Vagina (tissue), 2 donors: ENCODE results near the gene ODAPH. TPM values are rescaled to one million over a fixed set of nuclear protein-coding genes. Genes with fewer than 3 reads are reported as not detected.
"Not testable (repeated sequence)": the region's sequence is repeated elsewhere in the genome, so short reads cannot be mapped to it uniquely, and the experiment has no call there.

Experiments
- DNase-seq, 2 donors: peaks; one replicate each; pipeline ENCODE4 v3.0.0-alpha.2; 2017; ENCODE audit errors: extremely low spot score in 2 of 2
- H3K27ac ChIP-seq: fragments of 200-600 bp; sonication (generic); one replicate; pipeline ENCODE4 v1.5.1; 2019
- H3K27me3 ChIP-seq: fragments of 200-600 bp; sonication (generic); one replicate; pipeline ENCODE4 v1.5.1; 2019
- H3K36me3 ChIP-seq, 2 donors: fragments of 200-600 bp; sonication (generic); one replicate each; pipeline ENCODE4 v1.5.1; 2017 to 2019
- H3K4me1 ChIP-seq: fragments of 200-600 bp; sonication (generic); one replicate; pipeline ENCODE4 v1.5.1; 2019
- H3K4me3 ChIP-seq, 2 donors: fragments of 200-600 bp; sonication (generic); 1 replicate in 1 of 2; 2 replicates in 1 of 2; pipeline ENCODE4 v1.5.1; 2016 to 2019
- H3K9me3 ChIP-seq: fragments of 200-600 bp; sonication (generic); one replicate; pipeline ENCODE4 v1.5.1; 2019
- CTCF ChIP-seq, 3 experiments: fragments of 450-650 bp in 2 of 3; fragments of 200-600 bp in 1 of 3; sonication (generic) in 1 of 3; IDR thresholded peaks; one replicate each; pipeline ENCODE4 v1.5.1; 2017 to 2019; ENCODE audit warnings: antibody characterized with exemption in 3 of 3, mild to moderate bottlenecking in 2 of 3, moderate library complexity in 2 of 3
- POLR2A ChIP-seq, 2 donors: fragments of 450-650 bp; IDR thresholded peaks; one replicate each; pipeline ENCODE4 v1.6.1; 2017; ENCODE audit warnings: antibody characterized with exemption in 2 of 2, mild to moderate bottlenecking in 2 of 2, moderate library complexity in 2 of 2
- POLR2AphosphoS5 ChIP-seq, 2 donors: sonication (generic); formaldehyde crosslinking; IDR thresholded peaks; one replicate each; pipeline ENCODE4 v1.9.0; 2017; ENCODE audit warnings: antibody characterized with exemption in 2 of 2, mild to moderate bottlenecking in 2 of 2, low read depth in 1 of 2; ENCODE audit not compliant: insufficient read depth in 1 of 2
- intact Hi-C: fragments of 100-400 bp; cut with DNase I; formaldehyde crosslinking; loops from one replicate; pipeline ENCODE4 v1.15.1; 2023
- total RNA-seq: library from RNA; depleted of rRNA; stranded (reverse); fragments of >200 nt; gene quantifications from one replicate; pipeline ENCODE4 v1.2.3, GENCODE V29; 2016

The ODAPH gene
- total RNA-seq, result not detected

- H3K27me3 ChIP-seq, result no peaks in the 10 kb centered on the region
- no peak for TF ChIP-seq POLR2A (IDR thresholded peaks at IDR 0.05)
- no peak for TF ChIP-seq POLR2AphosphoS5 (IDR thresholded peaks at IDR 0.05; ENCODE audit: insufficient read depth in 1 of 2, low read depth in 1 of 2)
- TF ChIP-seq CTCF (IDR thresholded peaks at IDR 0.05), result no peak
- intact Hi-C loops, result no loop called here
These were observed at the start of gene ODAPH for GRCh38 chr4:75555294-75556164. TSS of gene ODAPH (plus strand) at chr4:75556066. CDS start at chr4:75556083, 17 bp downstream.

GRCh38 chr4:75509592-75509991 lies 46.3 kb upstream of the ODAPH start:
- intact Hi-C loops, H3K27ac ChIP-seq, DNase-seq, H3K27me3 ChIP-seq, H3K9me3 ChIP-seq, H3K4me3 ChIP-seq: not testable (repeated sequence)
- Histone ChIP-seq H3K36me3 (peaks cover 0 to 12% of the 10 kb centered on the region in 2 donors), H3K4me1 (peaks cover 43% of the 10 kb centered on the region)

More at GRCh38 chr4:75555294-75556164, at the start of gene ODAPH:
- no peaks in the 10 kb centered on the region for H3K4me1 ChIP-seq
- H3K36me3 ChIP-seq, result no peaks in the 10 kb centered on the region
- no peak within 1 kb of the TSS for H3K4me3 ChIP-seq
- DNase-seq, result no peak
- no peaks in the 10 kb centered on the region for H3K9me3 ChIP-seq
- no peak within 1 kb of the TSS for H3K27ac ChIP-seq

- intact Hi-C loops, result no loop called here
- Histone ChIP-seq H3K4me1 (peaks cover 52% of the 10 kb centered on the region), H3K4me3 (peak overlapping the region in 1 of 2 donors; percentile 14), H3K27ac (no peak overlapping the region), H3K9me3 (no peaks in the 10 kb centered on the region), H3K36me3 (peaks cover 0 to 4% of the 10 kb centered on the region in 2 donors), H3K27me3 (no peaks in the 10 kb centered on the region)
- DNase-seq, result no peak
- TF ChIP-seq CTCF (IDR thresholded peaks at IDR 0.05), result no peak
- no peak for TF ChIP-seq POLR2A (IDR thresholded peaks at IDR 0.05)
These were observed 44.0 kb upstream of the ODAPH start for GRCh38 chr4:75511841-75512240.

- DNase-seq, result no peak
- Histone ChIP-seq H3K27ac (peak overlapping the region; percentile 98), H3K9me3 (no peaks in the 10 kb centered on the region), H3K36me3 (peaks cover 0 to 10% of the 10 kb centered on the region in 2 donors), H3K4me1 (peaks cover 52% of the 10 kb centered on the region), H3K4me3 (peak overlapping the region; percentile 79 to 93), H3K27me3 (no peaks in the 10 kb centered on the region)
- intact Hi-C loops, result no loop called here
- TF ChIP-seq POLR2A (IDR thresholded peaks at IDR 0.05) (no peak), CTCF (IDR thresholded peaks at IDR 0.05) (no peak), POLR2AphosphoS5 (IDR thresholded peaks at IDR 0.05; ENCODE audit: insufficient read depth in 1 of 2, low read depth in 1 of 2) (no peak)
These were observed 43.3 kb upstream of the ODAPH start for GRCh38 chr4:75512386-75513211.

GRCh38 chr4:75513526-75514130 lies 42.2 kb upstream of the ODAPH start:
- no peak for TF ChIP-seq CTCF (IDR thresholded peaks at IDR 0.05)
- no peak for TF ChIP-seq POLR2AphosphoS5 (IDR thresholded peaks at IDR 0.05; ENCODE audit: insufficient read depth in 1 of 2, low read depth in 1 of 2)
- TF ChIP-seq POLR2A (IDR thresholded peaks at IDR 0.05), result no peak
- Histone ChIP-seq H3K4me1 (peaks cover 52% of the 10 kb centered on the region), H3K9me3 (no peaks in the 10 kb centered on the region), H3K27me3 (no peaks in the 10 kb centered on the region), H3K4me3 (peak overlapping the region; percentile 79 to 93), H3K27ac (peak overlapping the region; percentile 98), H3K36me3 (peaks cover 0 to 13% of the 10 kb centered on the region in 2 donors)
- intact Hi-C loops, result no loop called here
- DNase-seq, result no peak
